IPS DF 4.7 (cell line): ENCODE results near the gene MTA2.
"Not testable (repeated sequence)": the region's sequence is repeated elsewhere in the genome, so short reads cannot be mapped to it uniquely, and the experiment has no call there.

Experiments
- DNase-seq: peaks from one replicate; pipeline ENCODE4 v3.0.0-alpha.2; 2013; ENCODE audit warnings: low spot score; ENCODE audit errors: extremely low read depth

Gene MTA2

DNA sequence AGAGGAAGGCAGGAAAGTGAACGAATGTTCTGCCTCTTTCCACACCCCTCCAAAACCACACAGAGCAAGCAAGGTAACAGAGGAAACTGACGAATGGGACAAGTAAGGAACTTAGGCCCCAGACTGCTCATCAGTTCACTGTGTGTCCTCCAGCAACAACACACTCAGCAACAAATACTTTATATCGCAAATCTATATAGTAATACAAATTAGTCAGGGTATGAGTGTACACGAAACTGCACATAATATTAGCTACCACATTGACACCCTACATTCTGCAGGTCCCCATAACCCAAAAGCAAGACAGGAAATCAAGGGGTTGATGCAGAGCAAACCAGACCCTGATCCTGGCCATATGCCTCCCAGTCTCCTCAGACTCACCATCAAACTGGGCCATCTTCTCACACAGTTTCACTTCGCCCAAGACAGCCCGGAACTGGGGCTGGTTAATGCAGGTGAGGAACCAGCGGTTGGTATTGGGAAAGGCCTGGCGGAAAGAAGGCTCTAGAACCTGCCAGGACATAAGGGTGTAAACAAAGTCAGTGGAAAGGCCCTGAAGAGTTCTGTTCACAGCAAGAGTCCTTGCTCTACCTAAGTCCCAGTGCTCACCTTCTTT lies 34.5 kb downstream of the MTA2 start:
- no peak for DNase-seq

DNA sequence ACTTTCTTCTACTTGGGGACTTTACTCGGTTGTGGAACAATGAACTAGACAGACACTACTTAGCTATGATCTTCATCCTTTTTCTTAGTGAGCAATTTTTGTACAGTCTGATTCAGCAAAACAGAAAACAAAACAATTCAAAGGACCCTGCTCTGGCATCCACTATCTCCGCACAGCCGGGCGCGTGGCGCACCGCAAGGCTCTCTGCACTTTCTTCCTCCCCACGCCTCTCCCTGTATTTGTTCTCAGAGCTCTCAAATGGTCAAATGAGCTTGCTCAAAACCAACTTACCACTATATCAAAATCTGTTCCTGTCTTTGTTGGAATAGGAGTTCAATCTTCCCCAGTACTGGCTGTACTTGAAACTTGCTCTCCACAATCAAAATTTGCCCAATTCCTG lies 35.4 kb downstream of the MTA2 start:
- no peak for DNase-seq

DNA sequence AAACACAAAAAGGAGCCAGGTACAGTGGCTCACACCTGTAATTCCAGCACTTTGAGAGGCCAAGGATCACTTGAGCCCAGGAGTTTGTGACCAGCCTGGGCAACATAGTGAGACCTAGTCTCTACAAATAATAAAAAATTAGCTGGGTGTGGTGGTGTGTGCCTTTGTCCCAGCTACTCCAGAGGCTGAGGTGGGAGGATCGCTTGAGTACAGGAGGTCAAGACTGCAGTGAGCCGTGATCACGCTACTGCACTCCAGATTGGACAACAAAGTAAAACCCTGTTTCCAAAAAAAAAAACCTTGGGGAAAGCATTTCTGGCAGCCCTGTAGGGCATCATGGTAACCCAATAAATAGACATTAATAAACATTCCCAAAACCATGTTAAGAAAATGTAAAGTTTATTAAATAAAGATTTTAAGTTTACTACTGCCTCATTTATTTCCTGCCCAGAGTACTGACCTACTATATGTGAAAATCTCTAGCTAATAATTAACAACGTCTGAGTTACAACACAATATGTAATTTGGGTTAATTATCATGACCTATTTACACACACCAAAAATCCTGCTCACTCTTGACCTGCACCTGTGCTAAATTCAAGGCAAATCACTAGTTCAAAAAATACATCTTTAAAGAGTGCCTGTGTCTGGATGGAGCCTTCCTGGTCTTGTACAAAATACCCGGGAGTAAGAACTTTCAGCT lies 36.4 kb downstream of the MTA2 start:
- DNase-seq = no peak

DNA sequence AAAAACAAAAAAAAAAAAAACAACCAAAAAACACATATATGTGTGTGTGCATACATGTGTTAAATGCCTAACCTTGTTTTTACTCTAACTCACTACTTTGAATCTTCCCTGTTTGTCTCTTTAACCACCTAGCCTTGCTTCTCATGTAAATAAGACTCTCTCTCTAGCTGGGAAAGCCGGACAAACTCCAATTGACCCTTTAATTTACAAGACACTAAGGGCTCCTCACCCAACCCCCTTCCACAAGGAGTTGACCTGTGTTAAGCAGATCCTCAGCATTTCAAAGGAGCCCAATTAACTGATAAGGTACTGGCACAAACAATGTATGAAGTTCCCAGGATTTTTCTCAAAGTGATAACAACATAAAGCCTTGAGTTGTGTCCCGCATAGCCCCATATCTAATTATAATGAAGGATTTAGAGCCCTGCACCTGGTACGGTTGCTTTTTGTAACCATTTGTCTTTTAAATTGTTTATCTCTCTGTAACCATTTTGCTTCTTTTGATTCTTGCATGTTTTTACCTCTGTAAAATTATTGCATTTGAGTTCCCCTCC lies 39.9 kb downstream of the MTA2 start:
- DNase-seq = not testable (repeated sequence)

DNA sequence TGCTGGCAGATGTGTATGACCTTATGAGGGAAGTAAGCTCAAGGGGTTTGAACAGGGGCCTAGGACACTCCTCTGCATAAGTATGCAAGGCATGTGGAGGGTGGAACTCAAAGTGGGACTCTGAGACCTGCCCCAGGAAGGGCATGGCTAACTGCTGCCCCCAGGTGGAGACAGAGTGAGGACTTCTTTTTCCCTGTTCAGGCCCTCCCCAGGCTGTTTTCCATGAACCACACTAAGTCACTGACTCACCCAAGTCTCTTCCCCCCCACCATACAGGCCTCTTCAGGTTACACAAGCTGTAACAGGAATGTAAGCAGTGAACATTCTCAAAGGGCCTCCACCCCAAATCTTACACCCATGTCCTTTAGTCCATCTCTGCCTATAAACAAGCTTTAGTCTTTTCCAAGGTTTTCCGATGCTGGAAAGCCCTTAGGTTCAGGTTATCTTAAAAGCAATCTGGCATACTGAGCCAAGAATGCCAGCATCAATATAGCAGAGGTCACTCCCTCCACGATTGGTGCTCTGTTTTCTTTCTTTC lies 41.0 kb downstream of the MTA2 start:
- no peak for DNase-seq

DNA sequence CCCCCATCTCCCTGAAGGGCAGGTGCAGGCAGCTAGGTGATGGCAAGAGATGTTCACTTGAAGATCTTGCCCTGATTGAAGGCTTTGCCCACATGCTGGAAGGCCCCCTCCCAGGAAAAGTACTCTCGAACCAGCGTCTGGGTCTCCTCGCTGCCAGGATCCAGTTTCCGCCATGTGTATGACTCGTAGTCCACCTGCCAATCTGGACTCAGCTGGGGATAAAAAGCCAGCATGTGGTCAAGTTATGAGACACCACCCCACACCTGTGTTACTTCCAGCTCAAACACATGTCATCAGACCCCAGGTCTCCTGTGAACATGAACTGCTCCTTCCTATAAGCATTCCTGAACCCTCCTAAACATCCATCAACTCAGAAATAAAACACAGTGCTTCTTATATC lies 42.0 kb downstream of the MTA2 start:
- DNase-seq = not testable (repeated sequence)

DNA sequence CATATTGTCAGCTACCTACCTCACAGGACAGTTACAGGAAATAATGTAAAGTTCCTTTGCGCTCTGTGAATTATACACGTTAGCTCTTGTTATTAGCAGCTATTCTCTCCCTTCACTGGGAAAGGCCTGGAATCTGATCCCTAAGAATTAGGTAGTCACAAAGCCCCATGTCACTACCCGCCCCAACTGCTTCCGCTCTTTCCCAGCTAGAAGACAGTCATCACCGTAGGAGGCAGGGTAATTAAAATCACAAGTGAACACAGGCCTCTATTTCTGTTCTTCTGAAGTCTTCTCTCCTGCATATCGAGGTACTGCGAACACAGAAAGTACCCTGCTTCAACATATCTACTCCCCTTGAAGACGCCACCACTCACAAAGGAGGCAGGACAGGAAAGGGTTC lies 42.5 kb downstream of the MTA2 start:
- no peak for DNase-seq

DNA sequence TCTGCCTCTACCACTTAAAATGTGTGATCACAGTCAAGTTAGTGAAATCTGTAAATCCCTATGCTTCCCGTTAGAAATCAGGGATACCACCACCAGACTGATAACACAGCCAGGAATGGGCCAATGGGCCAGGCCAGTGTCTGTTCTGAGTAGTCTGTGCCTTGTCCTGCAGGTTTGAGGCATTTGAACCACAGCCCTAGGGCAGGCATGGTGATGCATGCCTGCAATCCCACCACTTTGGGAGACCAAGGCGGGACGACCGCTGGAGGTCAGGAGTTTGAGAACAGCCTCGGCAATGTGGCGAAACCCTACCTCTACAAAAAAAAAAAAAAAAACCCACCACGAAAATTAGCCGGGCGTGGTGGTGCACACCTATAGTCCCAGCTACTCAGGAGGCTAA lies 43.0 kb downstream of the MTA2 start:
- no peak for DNase-seq

DNA sequence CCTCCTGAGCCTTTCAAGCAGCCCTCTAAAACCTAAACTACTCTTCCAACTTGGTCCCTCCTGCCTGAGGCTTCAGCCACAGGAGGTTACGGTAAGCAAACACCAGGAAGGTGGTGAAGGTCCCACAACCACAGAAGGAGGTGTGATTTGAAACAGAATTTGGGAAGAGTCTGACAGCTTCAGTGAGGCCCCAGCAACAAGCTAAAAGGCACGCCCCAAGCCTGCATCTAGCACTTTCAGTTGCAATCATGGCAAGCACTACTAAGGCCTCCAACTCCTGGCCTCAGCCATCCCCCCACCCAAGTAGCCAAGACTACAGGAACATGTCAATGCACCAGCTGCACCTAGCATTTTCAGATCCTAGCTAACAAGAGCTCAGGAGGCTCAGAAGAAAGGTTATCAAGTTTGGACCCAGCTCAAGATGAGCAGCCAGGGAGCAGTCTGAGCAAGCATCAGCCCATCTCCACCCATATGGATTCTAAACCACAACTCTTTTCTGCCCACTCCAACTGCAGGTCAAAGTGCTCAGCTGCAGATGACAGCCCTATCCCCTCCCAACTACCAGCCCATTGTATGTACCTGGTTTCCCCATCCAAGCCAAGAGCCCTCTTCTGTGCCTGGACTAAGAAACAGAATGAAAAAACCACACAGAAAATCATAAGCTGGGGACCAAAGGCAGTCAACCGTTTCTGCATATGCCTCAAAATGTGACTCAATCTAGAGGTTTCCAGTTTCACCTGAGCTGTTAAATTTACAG lies 44.6 kb downstream of the MTA2 start:
- DNase-seq = no peak

DNA sequence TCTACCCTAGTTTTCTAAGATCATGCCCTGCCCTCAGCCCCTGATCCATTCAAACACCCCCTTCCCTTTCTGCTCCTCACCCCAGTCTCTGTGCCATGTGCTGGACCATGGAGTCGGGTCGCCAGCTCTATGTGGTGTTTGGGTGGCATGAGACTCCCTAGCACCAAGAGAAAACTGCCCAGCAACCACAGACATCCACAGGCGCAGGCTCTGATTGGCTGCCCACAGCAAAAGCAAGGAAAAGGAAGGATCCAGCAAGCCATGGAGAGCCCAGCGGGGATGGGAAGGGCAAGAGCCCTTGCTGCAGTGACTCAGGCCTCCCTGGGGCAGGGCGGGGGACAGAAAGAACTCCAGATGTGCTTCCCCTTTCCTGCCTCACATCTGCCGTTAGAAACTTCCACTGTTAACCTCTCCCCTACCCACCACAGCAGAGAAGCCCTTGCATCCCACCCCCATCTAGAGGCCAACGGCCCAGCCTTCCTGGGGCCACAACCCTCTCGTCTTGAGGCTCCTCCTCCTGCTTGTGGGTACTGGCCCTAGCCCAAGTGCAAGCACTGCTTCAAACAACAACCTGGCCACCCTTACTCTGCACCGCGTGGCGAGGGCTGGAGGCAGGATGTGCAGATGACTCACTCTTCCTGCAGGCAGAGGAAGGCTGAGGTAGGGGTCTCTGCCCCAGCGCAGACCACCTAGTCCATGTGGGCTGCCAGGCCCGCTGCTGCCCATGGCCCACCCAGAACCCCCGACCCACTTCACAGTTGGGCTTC lies 45.4 kb downstream of the MTA2 start:
- no peak for DNase-seq

DNA sequence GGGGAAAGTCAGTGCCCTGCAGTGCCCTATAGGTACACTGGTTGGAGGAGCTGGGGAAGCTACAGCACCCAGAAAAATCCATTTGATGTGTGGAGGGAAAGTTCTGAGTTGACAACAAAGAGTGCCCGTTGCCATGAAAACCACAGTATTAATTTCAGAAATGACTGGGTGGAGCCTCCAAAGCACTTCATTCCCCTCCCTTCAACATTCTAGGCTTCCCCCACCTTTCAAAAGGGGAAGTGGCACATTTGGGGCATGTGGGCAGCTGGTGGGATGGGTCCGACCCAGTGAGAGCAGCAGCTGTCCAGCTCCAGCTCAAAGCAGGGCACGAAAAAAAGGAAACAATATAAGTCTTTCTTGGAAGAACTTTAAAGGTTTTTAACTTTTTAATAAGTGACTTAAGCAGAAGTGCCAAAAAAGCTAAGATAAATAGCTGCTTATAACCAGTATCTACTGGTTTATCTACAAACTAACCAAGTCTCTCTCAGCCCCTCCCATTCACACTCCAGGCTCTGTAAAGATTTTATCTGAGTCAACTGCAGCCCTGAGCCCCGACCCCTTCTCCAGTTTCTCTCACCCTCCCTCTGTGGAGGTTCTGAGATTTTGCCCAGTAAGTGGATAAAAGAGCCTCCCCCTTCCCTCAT lies 46.1 kb downstream of the MTA2 start:
- DNase-seq = no peak

DNA sequence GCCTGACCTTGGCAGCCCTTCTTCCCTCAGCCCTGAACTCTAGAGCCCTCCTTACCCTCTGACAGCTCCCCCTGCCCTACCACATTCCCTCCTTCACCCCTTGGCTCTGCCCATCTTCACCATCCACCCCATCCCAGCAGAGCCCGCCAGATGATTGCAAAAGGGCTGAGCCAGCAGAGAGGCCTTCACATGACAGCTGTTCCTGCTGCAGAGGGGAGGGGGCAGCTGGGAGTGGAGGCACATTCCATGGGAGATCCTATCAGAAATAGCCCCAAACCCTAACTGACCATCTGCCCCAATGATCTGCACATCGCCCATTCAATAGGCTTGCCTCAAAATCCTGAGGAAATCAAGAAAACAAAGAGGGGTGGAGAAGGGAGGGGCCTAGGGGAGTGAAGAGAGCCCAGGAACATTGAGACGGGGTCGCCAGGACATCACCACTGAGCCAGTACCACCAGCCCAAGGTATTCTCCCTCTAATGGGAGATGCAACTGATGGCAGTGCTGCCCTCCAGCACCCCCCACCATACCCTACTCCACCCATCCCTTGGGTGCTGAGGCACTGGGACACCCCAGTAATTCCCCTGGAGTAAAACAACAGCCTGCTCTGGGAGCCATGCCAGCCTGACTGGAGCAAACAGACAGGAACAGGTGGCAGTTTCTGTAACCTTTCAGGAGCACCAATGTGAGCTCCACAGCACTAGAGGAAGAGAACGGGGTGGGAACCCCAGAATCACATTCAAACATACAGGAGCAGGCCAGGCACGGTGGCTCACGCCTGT lies 47.1 kb downstream of the MTA2 start:
- DNase-seq = no peak

DNA sequence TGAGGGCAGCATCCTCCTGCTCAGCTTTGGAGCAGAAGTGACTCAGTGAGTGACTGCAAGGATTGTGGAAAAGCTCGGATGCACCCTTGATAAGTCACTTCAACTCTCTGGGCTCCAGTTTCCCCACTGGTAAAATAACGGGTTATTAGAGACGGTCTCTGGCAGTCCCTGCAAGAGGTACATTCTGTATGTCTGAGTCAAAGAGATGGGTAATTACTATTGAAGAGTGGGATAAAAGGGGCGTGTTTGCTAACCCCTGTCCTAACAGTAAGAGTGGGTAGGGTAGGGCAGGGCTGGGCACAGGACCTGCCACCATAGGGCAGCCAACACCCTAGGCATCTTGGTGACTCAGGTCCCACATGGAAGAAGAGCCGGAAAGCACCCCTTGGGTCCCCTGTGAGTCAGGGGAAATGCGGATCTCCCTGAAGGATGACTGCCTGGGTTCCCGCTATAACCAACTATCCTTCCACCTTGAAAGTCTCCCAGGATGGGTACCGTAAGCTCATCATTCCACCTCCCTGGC lies 47.8 kb downstream of the MTA2 start:
- DNase-seq = no peak

DNA sequence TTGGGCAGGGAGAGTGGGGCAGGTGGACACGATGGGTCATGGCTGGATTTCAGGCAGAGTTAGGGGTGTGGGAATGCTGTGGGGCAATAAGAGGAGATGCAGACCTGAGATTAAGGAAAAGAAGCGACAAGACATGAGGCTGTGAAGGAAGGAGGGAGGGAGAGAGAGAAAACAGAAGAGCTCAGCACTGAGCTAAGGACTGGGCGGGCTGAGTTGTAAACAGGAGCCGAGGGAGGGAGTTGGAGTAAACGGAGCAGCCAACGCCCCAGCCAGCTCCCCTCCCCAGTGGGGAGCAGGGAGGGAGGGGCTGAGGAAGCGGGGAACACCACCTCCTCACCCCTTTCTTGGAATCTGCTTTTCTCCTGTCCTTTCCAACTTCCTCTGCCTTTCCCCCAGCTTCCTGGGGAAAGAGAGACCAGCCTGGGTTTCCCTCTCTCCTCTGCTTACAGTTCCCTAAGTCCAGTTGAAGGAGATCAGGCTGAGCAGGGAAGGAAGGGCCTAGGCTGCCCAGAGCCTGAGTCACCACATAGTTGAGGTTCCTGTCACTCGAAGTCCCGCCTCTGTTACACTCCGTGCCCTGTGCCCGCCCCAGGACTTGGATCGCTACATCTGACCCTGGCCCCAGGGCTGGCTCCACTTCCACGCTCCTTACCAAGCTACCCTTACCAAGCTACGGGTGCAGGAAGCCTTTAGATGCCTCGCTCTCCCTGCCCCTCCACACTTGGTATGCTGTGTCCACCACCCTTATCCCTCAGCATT lies 48.4 kb downstream of the MTA2 start:
- DNase-seq = no peak

DNA sequence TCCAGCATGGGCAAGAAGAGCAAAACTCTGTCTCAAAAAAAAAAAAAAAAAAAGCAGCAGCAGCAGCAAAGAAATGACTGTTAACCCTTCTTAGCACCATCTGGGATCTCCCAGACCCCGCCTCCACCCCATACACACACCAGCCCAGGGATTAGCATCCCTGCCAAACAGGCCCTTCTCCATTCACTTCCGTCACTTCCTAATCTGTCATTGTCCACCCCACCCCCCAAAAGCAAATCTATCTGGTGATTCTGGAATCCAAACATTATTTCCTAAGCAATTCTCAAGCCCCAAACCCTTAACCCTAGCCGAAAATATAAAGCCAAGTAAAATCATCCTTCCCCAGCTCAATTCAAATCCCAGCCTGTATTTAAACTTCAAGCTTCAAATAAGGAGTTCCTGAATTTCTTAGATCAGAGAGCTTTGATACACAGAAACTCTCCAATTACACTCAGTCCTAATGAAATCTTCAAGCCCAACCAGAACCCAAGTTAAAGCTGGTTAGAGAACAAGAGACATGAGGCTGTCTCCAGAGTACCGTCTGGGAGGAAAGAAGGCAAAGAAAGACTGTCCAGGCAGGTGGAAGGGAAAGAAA lies 49.1 kb downstream of the MTA2 start:
- no peak for DNase-seq

DNA sequence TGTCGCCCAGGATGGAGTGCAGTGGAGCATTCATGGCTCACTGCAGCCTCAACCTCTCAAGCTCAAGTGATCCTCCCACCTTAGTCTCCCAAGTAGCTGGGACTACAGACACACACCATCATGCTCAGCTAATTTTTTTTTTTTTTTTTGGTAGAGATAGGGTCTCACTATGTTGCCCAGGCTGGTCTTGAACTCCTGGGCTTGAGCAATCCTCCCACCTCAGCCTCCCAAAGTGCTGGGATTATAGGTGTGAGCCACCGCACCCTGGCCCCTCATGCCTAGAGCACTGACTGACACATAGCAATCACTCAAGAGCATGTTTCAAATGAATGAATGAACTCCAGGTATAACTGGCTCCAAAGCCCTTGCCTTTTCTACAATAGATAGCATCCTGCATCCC lies 51.2 kb downstream of the MTA2 start:
- not testable (repeated sequence) for DNase-seq

DNA sequence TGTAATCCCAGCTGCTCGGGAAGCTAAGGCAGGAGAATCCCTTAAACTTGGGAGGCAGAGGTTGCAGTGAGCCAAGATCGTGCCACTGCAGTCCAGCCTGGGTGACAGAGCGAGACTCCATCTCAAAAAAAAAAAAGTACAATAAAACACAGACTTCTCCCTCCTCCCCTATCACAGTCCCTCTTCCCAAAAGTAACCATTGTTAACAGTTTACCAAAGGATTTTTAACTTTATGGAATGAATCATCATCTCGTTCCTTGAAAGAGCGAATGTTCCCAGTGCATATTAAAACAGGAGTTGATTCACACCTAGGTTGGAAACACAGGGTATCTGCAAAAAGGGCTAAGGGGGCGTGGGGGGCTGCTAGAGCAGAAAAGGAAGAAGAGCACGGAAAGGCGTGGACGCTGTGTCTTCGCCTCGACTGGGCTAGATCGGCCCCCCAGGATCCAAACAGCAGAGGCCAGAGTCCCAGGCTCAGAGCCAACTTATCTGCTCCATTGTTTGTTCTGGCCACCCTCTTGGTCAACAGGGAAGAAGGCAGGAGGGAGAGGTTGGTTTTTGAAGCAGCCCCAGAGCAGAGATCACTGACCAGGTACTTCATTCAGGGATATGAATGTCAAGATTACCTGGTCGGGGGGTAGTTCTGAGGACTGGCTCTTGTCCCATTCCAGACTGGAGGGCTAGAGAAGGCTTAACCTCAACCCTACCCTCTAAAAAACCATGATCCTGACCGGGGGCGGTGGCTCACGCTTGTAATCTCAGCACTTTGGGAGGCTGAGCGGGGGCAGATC lies 52.9 kb downstream of the MTA2 start:
- no peak for DNase-seq
